ENCODE measurements around the gene TCF7L2.

The TCF7L2 gene

DNA sequence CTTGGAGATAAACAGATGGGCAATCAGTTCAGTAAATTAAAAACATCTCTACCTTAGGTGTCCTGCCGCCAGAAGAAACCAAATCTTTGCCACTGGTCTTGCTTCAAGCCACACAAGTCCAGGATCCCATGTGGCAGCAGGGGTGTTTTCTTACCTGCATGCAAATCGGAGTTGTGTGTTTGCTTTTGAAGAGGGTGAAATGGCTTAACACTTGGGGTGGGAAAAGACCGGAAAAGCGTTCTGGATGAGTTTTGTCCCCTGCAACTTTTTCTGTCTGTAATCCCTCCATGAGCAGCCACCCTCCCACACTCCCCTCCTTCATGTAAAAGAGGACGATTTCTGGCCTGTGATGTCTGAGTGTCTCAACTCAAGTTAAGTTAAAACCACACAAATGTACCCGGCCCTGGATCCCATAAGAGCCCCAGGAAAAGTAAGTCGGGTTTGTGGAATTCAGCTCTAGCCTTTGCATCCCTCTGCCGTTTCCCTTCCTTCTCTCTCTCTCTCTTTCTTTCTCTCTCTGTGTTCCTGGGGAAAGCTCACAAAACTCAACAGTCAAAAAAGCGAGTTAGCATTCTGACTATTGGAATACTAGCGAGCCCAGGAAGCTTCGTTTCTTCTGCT, 178.5 kb downstream of the TCF7L2 start:
- DNase-seq: no peak

DNA sequence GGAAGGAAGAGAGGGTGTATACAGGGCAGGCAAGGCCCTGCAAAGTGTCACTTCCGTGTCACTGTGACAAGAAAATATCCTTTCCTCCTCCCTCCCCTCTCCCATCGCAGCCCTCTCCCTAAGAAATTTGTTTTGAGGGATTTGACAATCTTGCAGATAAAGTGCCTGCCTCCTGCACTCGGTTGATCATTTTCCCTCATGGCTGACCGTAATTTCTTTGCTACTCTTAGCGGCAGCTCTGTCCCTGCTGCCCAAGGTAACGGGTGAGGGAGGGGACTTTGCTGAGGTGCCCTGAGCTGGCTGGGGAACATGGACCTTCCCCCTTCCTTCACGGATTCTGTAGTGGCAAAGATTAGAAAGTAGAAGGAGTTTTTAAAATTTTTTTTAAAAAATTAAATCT, 179.1 kb downstream of the TCF7L2 start:
- no peak for DNase-seq

DNA sequence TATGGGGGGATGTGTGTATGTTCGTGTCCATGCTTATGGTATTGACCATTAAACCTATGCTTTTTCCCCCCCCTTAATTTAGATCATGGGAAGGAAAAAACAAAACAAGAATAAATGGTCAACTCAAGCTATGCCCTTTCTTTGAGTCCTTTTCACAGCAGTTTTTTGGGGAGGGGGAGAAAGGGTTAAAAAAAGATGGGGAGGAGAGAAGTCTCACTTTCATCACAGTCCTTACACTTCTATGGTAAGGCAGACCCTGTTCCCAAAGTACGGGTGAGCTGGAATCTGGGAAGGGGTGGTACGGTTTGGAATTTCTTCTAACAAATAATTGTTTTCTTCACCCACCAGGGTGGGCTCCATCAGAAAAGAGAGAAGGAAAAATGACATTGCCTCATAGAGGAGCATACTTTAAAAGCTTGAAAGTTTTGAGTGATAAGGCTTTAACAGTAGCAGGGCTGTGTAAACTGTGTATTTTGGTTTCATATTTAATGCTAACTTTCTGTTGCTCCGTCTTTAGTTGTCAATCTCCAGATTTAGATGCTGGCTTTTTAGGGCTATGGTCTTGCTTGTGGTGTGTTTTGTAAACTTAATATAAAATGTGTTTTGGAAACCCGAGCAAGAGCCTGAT, 180.1 kb downstream of the TCF7L2 start:
- DNase-seq: no peak

DNA sequence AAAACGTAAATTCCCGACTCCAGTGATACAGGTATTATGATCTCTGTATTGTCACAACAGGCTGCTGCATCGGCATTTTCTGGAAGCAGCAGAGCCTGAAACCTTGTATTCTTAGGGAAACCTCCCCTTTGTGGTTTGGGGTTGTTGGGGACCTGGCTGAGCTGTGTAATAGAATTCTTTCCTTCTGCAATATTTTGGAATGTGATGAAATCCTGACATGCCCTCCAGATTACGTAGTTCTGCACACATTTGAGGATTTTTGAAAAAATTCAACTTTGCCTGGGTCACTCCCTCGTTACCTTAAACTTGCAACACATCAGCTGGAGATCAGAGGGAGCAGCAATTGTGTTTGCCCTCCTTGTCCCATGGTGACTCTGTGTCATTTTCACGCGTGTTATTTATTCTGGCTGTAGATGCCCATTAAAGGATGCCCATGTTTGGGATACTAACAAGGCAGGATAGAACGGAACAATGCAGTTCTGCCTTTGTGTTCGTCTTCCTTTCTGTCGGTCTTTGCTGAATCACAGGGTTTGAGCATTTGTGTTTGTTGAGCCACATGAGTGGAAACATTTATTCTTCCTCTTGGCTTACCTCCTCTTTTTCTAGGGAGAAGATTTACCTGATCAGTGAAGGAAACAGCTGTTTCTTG, 181.7 kb downstream of the TCF7L2 start:
- no peak for DNase-seq

DNA sequence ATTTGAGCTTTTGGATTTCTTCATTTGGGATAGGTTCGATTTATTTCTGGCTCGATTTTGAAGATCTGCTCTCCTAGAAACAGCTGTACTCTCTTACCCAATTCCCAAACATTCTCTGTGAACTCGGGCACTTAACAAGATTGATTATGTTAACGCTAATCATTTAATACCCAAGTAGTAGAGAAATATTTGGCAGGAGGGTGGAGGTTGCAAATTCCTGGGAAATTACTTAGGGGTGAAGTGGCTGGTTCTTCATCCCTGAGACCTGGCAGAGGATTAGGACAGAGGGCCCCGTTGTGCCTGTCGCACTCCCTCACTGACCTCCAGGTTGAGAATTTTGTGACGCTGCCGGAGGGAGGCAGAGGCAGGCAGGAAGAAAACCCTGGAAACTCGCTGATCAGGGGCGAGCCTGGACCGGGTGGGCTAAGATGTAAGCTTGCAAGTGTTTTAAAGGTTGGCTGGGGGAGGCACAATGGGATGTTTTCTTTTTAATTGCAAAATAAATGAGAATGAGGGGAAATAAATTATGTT, 182.6 kb downstream of the TCF7L2 start:
- no peak for DNase-seq

GRCh38 chr10:113133497-113134115, 183.6 kb downstream of the TCF7L2 start:
- DNase-seq: no peak

DNA sequence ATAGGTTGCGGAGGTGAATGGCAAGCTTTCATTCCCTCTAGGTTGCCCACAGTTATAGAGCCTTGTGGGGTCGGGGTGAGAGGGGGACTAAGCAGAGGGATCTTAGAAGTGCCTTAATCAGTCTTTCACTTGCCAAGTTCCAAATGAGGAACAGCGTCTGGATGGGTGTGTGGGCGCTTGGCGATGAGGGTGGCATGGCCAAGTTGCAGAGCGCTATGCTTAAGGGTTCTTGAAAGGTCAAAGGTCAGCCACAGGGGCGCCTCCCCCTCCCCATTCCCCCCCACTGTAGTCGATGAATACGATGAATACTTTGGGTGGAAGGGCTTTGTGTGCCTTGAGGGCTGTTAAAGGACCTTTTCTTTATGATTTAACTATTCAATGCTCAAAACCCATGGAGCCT, 185.0 kb downstream of the TCF7L2 start:
- no peak for DNase-seq

GRCh38 chr10:113137941-113138685, 188.1 kb downstream of the TCF7L2 start:
- no peak for DNase-seq

- DNase-seq: no peak
Observed at GRCh38 chr10:113138937-113139585, 189.0 kb downstream of the TCF7L2 start.

GRCh38 chr10:113139699-113140098, 189.7 kb downstream of the TCF7L2 start:
- no peak for DNase-seq

- DNase-seq: no peak
Observed at GRCh38 chr10:113140143-113141011, 190.3 kb downstream of the TCF7L2 start.

- DNase-seq: no peak
Observed at GRCh38 chr10:113142601-113143362, 192.7 kb downstream of the TCF7L2 start.

DNA sequence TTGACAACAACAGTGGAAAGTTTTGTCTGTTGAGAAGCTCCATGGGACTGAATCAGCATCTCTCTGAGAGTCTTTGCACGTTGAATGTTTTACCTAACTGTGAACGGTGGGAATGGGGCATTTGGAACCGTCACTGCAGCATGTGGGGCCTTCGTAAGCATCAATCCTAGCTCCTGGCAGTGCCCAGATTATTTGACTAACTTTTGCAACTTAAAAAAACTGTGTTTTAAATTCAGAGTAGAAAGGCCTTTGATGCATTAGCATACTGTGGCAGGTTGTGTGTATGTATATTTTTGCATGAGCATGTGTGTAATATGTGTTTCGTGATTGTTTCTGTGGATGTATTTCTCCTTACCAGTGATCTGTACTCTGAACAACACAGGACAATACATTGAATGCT, 194.5 kb downstream of the TCF7L2 start:
- DNase-seq: no peak

DNA sequence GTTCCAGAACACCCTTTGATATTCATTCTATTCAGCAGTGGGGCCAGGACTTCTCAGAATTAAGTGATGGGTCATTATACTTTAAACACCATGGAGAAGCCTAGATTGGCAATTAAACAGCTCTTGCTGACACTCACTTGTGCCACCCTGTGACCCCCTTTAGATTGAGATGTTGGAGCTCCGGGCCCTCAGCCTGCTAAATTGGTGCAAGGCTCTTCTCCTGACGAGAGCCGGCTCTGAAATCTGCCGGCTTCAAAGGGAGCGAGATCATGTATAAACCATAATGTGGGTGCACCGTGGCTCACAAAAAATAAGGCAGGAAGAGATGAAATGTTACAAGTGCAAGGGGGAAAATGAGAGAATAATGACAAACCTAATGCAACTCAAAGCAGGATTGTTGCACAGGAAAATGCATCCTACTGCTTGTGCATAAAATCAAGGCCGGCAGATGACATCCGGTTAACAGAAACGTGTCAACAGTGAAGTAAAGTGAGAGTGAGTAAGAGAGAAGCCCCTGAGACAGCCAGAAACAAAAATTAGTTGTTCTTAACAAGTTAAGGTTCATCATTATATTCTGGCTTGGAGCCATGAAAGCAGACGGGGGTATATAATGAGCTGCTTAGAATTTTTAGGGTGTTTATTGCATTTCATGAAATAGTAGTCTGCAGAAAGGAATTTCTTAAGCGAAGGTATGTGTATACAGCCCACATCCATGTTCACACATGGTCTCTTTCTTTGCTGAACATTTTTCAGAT, 198.2 kb downstream of the TCF7L2 start:
- DNase-seq: no peak

- no peak for DNase-seq
Observed at GRCh38 chr10:113148901-113149300, 198.9 kb downstream of the TCF7L2 start.

- DNase-seq: no peak
Observed at GRCh38 chr10:113149626-113150025, 199.6 kb downstream of the TCF7L2 start.

DNA sequence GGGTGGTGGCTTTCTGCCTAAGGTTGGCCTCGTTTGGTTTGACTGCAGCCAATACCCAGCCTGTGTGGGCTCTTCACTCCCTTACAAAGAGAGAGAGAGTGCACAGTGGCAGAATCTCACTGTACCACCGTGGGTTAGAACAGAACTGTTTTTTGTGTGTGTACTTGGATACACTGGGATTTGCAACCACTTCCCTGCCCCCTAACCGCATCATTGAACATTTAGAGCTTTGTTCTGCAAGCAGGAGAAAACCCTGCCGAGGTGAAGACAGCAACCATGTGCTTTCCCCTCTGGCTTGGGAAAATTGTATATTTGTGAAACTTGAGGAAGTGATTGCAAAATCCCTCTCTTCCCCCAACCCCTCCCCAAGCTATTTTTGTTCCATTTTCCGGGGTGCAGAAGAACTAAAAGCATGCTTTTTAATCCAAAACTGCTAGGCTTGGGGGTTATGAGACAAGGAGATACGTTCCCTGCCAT, 201.2 kb downstream of the TCF7L2 start:
- DNase-seq: no peak

GRCh38 chr10:113153493-113154102, 203.6 kb downstream of the TCF7L2 start:
- no peak for DNase-seq

DNA sequence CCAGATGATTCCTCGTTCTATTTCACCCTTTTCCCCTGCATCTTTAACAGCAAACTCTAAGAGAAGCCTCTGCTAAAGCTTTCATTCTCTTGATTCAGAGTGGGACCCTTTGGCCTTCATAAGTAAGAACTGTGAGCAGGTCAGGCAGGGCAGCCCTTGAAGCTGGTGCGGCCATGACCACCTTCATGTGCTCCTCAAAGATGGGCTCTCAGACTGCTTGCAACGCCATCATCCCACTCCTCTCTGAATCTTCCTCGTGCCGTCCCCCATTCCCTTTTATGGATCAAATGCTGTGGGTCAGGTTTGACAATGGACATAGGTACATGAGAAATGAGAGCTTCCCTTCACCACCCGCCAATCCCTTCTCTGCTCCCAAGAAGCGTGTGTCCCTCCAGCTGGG, 207.4 kb downstream of the TCF7L2 start:
- DNase-seq: no peak

Measured in bone marrow (tissue), 2 donors.